ENCODE results near the gene C16orf87.
A peak's percentile ranks its signal among the peaks of the same experiment; 100 is the strongest.
"Not testable (repeated sequence)": the region's sequence is repeated elsewhere in the genome, so short reads cannot be mapped to it uniquely, and the experiment has no call there.

Gene C16orf87, protein sequence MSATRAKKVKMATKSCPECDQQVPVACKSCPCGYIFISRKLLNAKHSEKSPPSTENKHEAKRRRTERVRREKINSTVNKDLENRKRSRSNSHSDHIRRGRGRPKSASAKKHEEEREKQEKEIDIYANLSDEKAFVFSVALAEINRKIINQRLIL

DNA sequence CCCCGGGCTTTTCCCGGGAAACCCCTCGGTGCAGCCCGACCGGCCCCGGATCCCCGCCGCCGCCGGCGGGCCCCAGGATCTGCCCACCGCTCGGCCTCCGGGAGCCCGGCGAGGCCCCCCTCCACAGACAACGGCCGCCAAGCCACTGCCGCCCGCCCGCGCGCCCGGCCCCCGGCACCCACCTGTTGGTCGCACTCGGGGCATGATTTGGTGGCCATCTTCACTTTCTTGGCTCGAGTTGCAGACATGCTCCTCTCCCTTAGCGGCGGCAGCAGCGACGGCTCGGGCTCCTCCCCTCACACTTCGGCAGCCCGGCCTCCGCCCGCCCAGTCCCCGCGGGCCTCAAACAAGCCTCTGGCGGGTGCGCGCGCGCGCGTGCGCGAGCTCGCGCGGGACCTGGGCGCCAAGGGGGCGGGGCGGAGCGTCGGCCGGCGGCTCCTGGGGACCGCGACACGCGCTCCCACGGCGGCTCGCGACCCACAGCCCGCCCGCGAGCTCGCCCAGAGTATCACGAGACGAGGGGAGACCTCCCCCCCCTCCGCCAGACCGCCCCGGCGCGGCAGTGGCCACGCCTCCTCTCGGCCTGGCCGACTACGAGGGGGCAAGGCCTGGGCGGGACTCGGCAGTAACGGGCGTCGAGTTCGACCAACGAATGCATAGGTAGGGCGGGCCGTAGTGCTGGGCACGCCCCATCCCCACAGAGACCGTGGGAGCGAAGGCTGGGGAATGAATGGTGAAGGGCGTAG lies at the start of gene C16orf87:
C16orf87 (minus strand) TSS at position 279 of the 746 bp plus-strand sequence; CDS start at position 248, 31 bp downstream.
- DNase-seq: peak; percentile 95

DNA sequence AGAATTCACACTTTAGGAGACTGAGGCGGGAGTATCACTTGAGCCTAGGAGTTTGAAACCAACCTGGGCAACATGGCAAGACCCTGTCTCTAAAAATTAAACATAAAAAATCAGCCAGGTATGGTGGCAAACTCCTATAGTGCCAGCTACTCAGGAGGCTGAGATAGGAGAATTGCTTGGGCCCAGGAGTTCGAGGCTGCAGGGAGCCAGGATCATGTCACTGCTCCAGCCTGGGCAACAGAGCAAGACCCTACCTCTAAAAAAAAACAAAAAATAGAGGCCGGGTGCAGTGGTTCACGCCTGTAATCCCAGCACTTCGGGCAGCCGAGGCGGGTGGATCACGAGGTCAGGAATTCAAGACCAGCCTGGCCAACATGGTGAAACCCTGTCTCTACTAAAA lies 44.3 kb upstream of the C16orf87 start:
- no peak for DNase-seq

DNA sequence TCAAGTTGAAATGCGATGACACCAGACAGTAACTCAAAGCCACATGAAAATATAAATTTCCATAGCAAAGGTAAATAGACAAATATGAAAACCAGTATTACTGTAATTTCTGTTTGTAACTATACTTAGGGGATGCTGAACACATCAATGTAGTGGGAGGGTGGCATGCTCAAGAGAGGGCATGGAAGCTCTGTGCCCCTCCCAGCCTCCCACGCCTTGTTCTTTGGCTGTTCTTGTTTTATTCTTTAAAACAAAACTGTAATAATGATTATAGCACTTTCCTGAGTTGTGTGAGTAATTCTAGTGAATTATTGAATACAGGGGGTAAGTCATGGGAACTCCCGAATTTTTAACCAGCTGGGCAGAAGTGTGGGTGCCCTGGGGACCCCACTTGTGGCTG lies 42.2 kb upstream of the C16orf87 start:
- DNase-seq: no peak

DNA sequence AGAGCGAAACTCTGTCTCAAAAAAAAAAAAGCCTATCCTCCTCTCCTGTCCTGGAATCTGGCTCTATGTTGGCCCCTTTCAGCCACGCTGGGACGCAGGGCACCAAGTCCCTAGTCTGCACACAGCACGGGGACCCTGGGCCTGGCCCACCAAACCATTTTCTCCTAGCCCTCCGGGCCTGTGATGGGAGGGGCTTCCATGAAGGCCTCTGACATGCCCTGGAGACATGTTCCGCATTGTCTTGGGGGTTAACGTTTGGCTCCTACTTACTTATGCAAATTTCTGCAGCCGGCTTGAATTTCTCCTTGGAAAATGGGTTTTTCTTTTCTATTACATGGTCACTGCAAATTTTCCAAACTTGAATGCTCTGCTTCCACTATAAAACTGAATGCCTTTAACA lies 40.6 kb upstream of the C16orf87 start:
- DNase-seq: no peak

DNA sequence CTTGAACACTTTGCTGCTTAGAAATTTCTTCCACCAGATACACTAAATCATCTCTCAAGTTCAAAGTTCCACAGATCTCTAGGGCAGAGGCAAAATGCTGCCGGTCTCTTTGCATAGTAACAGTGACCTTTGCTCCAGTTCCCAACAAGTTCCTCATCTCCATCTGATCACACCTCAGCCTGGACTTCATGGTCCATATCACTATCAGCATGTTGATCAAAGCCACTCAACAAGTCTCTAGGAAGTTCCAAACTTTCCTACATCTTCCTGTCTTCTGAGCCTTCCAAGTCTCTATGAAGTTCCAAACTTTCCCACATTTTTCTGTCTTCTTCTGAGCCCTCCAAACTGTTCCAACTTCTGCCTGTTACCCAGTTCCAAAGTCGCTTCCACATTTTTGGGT lies 37.9 kb upstream of the C16orf87 start:
- DNase-seq: not testable (repeated sequence)

DNA sequence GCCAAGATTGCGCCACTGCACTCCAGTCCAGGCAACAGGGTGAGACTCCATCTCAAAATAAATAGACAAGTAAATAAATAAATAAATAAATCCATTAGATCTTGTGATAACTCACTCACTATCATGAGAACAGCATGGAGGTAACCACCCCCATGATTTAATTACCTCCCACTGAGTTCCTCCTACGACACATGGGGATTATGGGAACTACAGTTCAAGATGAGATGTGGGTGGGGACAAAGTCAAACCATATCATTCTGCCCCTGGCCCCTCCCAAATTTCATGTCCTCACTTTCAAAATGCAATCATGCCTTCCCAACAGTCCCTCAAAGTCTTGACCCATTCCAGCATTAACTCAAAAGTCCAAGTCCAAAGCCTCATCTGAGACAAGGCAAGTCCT lies 36.5 kb upstream of the C16orf87 start:
- DNase-seq: not testable (repeated sequence)

DNA sequence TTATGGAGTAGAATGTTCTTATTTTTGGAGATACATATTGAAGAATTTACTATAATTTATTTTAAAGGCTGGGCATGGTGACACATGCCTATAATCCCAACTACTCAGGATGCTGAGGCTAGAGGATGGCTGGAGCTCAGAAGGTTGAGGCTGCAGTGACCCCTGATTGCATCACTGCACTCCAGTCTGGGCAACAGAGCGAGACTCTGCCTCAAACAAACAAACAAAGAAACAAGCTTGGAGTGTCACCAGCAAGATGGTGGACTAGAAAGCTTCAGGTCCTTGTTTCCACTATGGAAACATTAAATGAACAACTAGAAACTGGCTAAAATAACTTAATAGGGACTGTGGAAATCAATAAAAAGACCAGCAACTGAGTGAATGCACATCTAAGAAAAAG lies 35.3 kb upstream of the C16orf87 start:
- no peak for DNase-seq

DNA sequence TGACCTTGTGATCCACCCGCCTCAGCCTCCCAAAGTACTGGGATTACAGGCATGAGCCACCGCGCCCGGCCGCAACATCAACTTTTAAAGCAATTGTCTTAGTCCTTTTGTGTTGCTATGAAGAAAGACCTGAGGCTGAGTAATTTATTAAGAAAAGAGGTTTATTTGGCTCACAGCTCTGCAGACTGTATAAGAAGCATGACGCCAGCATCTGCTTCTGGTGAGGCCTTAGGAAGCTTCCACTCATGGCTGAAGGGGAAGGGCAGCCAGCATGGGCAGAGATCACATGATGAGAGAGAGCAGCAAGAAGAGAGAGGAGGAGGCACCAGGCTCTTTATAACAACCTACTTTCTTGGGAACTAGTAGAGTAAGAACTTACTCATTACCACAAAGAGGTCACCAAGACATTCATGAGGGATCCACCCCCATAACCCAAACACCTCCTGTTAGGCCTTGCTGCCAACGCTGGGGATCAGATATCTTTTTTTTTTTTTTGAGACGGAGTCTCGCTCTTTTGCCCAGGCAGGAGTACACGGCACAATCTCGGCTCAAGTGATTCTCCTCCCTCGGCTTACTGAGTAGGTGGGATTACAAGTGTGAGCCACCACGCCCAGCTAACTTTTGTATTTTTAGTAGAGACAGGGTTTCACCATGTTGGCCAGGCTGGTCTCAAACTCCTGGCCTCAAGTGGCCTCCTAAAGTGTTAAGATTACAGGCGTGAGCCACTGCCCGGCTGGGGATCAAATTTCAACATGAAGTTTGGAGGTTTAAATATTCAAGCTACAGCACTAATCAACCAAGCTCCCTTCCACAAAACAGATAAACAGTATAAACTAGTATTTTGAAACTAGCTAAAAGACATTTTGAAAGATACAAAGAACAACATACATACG lies 31.8 kb upstream of the C16orf87 start:
- DNase-seq: no peak

DNA sequence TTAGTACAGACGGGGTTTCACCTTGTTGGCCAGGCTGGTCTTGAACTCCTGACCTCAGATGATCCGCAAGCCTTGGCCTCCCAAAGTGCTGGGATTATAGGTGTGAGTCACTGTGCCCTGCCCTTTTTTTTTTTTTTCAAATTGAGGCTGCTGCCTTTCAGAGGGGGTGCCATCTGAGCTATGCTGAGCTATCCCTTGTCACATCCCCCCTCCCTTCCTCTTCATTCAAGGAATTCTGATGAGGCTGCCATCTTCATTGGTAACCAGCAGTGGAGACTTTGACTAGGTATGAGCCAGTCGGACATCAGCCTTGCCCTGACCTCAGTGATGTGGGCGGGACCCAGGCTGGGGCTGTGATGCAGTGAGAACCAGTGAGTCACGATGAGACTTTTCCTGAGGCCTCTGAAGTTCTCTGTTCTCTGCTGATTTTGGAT lies 28.8 kb upstream of the C16orf87 start:
- no peak for DNase-seq

DNA sequence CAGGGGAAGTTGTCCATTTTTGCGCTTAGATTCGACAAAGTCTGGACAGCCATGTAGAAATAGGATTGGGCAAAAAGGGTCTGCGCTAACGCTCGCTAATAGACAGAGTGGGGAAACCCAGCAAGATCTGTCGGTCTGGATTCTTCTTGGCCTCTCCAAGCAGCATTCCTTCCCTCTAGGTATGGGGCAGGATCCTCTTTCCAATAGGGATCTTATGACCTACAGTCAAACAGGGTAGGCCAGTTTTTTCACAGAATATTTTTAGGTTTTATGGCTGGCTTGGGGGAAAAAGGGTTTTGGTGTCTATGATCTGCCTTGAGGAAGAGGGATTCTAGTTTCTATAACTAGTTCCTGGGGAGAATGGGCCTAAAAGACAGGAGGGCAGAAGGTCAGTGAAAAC lies 27.2 kb upstream of the C16orf87 start:
- DNase-seq: no peak

DNA sequence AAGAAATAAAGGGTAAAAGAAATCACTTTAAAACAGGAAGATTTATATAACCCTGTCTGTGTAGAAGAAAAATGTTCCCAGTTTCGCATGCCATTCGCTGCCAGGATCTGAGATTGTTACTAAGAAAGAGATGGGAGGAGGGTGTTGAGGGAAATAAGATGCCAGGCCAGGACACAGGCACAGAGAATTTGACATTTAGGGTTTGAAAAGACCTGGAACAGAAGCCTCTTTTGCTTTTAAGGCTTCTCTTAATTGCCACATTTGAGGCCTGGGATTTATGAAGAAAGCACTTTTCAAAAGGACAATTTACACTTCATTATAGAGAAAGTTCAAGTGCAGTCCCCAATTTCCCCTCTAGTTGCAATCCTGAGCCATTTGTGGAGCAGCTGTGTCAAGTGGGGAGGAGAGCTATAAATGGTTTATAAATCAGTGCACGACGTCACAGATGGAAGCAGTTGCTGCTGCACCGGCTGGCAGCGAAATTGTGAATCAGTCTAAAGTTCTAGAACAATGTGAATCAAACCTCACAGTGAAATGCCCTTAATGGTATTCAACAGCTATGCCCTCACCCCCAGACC lies 26.5 kb upstream of the C16orf87 start:
- peak; percentile 19 for DNase-seq

DNA sequence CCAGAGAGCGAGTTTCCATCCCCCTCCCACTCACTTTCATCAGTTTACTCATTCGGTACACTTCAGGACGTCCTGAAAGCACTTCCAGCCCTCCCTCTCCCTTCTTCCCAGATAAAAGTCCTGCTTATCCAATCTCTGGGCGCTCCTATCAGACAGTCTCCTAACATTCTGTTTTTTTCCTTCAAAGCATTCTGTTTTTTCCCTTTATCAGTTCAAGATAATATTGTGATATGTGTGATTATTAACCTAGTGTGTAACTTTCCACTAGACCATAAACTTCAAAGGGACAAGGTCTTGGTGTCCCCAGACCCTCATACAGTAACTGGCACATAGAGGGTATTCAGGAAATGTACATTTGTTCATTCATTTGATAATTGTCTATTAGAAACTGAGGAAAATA lies 24.4 kb upstream of the C16orf87 start:
- DNase-seq: no peak

DNA sequence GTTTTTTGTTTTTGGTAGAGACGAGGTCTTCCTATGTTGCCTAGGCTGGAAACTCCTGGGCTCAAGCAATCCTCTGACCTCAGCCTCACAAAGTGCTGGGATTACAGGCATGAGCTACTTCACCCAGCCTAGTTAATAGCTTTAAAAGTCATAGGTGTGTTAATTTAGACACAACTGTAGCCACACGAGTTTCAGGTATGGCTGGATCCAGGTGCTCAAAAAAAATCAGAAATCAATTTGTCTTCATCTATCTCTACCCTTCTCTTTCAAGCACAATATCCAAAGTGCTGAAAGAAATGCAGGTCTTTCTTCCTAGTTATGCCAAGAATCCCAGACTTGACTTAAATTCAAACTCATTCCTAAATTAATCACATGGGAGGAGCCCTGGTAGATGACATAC lies 23.9 kb upstream of the C16orf87 start:
- no peak for DNase-seq

DNA sequence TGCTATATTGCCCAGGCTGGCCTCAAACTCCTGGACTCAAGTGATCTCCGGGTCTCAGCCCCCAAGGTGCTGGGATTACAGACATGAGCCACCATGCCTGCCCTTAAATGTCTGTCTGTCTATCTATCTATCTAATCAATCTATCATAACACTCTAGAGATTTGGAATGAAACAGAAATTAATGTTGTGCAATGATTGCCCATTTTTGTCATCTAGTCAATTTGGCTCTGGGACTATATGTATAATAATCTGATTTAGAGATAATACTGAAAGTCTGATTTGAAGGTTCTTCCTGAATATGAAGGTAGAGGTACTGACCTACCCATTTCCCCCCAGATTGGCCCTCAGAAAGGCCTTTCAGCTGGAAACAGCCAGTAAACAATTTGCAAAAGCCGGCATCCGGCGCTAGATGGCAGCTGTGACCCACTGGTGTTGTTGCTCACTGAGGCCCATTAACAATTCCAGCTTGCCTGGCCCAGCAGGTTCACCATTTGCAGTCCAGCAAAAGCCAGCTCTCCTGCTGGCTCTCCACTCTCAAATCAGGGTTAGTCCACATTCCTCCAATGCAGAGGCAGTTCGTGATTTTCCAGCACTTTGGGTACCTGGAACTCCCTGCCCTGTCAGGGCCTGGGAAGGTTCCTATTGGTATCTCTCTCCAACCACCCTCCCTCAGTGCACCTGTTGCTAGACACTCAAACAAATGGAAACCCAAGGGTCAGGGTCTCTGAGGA lies 22.9 kb upstream of the C16orf87 start:
- DNase-seq: no peak

DNA sequence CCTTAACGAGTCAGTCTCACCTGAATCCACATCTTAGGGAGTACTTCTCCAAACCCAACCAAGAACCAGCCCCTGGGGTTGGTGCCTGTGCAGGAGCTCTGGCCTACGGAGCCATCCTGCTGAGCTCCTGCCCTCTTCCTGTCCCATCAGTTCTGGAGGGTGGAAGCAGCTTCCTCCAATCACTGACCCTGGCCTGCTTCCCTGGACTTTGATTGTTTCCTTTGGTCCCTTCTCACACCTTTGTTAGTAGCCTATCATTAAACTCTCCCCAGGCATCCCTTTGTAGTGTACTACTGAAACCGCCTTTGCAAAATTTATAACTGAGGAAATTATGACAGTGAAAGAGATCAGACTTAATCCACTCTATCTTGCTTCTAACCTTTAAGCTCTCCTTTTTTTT lies 21.1 kb upstream of the C16orf87 start:
- DNase-seq: no peak

DNA sequence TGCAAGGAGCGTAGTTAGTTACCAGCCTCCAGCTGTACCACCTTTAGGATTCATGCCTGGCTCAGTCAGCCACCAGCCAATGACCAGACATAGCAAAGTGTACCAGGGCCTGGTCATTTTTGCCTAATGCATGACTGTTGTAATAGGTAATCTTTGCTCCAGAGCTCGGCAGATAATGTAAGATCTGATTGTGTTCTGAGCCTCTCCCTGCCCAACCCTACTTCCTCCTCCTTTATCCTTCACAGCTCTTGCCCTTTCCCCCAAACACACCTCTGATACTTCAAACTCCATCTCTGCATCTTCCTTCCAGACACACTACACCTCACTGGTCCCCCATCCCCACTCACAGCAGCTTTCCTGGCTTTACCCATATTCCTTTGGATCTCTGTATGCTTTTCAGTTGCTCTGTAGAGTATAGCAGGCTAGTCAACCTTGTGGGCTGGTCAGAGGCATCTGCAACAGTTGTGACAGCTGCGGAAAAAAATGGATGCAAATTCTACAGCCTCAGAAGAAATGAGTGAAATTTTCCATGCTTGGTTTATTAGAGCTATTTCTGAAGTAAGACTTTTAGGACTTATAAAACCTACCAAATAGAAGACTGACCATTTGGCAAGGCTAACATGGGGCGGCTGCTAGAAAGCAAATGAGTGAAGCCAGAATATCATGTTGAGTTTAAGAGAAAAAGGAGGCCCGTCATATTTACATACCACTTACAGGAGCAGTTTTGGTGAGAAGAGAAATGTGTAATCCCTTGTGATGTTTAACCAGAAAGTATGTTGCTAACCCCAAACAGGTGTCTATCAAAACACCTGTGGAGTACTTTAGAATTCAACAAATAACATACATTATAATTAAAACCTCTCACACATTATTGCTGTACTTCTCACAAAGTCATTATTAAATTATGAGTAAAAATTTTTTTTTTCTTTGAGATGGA lies 19.9 kb upstream of the C16orf87 start:
- DNase-seq: no peak

DNA sequence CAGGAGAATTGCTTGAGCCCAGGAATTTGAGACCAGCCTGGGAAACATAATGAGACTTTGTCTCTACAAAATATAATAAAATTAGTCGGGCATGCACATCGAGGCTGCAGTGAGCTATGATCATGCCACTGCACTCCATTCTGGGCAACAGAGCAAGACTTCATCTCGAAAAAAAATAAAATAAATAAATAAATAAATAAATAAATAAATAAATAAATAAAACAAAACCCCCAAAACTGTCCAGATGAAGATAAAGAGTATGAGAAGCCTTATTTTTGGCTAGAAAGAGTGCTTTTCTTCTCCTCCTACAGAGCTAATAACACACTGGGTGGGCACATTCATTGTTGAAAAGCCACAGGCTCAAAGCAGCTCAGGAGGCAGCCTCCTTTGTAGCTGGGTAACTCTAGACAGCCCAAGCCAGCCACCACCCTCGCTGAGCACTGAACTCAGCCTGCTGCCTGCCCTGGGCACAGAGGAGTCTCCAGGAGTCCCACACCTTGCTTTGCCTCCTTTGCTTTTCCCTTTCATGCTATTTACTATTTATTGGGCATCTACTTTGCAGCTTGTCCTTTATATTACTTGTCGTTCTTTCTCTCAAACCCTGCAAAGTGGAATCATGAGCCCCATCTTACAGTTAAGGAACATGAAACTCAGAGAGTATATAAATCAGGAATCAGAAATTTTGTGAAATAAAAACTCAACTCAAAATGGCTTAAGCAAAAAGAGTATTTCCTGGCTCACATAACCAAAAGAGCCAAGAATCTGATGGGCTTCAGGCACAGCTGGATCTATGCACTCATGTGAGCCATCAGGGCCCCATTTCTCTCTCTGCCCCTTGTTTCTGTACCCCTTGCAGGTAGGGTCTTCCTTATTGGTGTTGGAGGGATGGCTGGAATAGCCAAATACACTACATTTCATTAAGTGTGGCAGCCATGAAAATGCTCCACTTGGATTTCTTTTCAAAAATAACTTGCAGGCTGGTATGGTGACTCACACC lies 18.1 kb upstream of the C16orf87 start:
- DNase-seq: no peak

DNA sequence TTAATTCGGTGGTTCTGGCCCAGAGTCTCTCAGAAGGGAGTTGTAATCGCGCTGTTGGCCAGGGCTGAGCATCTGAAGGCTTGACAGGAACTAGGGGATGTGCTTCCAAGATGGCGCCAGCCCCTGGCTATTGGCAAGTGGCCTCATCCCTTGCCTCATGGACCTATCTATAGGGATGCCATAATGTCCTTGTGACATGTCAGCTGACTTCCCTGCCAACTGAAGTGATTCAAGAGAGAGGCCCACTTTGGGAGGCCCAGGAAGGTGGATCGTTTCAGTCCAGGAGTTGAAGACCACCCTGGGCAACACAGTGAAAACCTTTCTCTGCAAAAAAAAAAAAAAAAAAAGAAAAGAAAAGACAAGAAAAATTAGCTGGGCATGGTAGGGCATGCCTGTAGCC lies 15.0 kb upstream of the C16orf87 start:
- DNase-seq: no peak

DNA sequence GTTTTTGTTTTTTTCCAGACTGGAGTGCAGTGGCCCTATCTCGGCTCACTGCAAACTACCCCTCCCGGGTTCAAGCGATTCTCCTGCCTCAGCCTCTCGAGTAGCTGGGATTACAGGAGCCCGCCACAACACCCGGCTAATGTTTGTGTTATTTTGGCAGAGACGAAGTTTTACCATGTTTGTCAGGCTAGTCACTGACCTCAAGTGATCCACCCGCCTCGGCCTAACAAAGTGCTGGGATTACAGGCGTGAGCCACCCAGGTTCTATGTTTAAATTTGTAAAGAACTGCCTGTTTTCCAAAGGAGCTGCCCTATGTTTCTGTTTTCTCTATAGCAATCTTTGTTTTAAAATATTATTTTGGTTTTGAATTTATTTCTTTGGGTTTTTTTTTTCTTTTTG lies 13.8 kb upstream of the C16orf87 start:
- no peak for DNase-seq

Data from NCI-H2171 (cell line).